Mucosa of rectum (tissue), 2 donors: Measurements from ENCODE around the gene ARL14EP.

Experiments used
- H3K27ac ChIP-seq, 2 donors: one replicate each; pipeline ENCODE4 v1.7.0; 2013; ENCODE audit warnings: inconsistent platforms in 2 of 2, low read depth in 2 of 2, low read length in 2 of 2
- H3K27me3 ChIP-seq, 2 donors: one replicate each; pipeline ENCODE4 v1.7.0; 2013; ENCODE audit warnings: low read length in 2 of 2; ENCODE audit not compliant: control insufficient read depth in 2 of 2, insufficient read depth in 2 of 2
- H3K36me3 ChIP-seq, 2 donors: one replicate each; pipeline ENCODE4 v1.7.0; 2013; ENCODE audit warnings: low read length in 2 of 2; ENCODE audit not compliant: control insufficient read depth in 2 of 2, insufficient read depth in 2 of 2
- H3K4me1 ChIP-seq, 2 donors: one replicate each; pipeline ENCODE4 v1.7.0; 2013; ENCODE audit warnings: low read length in 2 of 2, mild to moderate bottlenecking in 1 of 2; ENCODE audit not compliant: control insufficient read depth in 2 of 2, insufficient read depth in 2 of 2
- H3K4me3 ChIP-seq, 2 donors: one replicate each; pipeline ENCODE4 v1.7.0; 2013; ENCODE audit warnings: low read length in 2 of 2
- H3K9ac ChIP-seq, 2 donors: one replicate each; pipeline ENCODE4 v1.7.0; 2013; ENCODE audit warnings: low read length in 2 of 2, low read depth in 1 of 2, mild to moderate bottlenecking in 1 of 2
- H3K9me3 ChIP-seq, 2 donors: one replicate each; pipeline ENCODE4 v1.7.0; 2013; ENCODE audit warnings: low read length in 2 of 2; ENCODE audit not compliant: control insufficient read depth in 2 of 2
- donor health status: healthy.
- donor health status: Normal muscosa, but diverticular disease.

The ARL14EP gene

GRCh38 chr11:30348035-30348434, 25.1 kb downstream of the ARL14EP start:
- Histone ChIP-seq H3K9me3 (no peaks in the 10 kb centered on the region), H3K27me3 (no peaks in the 10 kb centered on the region), H3K4me1 (no peaks in the 10 kb centered on the region), H3K4me3 (no peak overlapping the region), H3K36me3 (no peaks in the 10 kb centered on the region), H3K9ac (no peak overlapping the region), H3K27ac (no peak overlapping the region)

- no peak overlapping the region for H3K27ac ChIP-seq
- no peaks in the 10 kb centered on the region for H3K9me3 ChIP-seq
- H3K4me3 ChIP-seq: no peak overlapping the region
- no peaks in the 10 kb centered on the region for H3K4me1 ChIP-seq
- H3K9ac ChIP-seq: no peak overlapping the region
- no peaks in the 10 kb centered on the region for H3K27me3 ChIP-seq
- no peaks in the 10 kb centered on the region for H3K36me3 ChIP-seq
These were observed 27.0 kb downstream of the ARL14EP start for GRCh38 chr11:30349885-30350284.

DNA sequence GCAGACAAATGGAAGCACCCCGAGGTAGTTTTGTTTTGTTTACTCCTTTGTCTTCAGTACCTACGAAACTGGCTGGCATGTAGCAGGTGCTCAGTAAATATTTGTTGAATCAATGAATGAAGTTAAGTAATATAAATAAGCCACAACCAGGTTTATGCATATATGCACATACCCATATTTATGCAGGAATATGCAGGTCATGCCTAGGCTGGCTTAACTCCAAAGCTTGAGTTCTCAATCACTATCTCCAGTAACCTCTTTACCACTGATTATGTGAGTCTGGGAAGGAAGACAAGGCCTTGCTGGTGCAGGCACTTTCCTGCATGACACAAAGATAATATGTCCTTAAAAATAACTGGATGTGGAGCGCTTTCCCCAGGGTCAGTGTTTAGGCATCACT, 27.5 kb downstream of the ARL14EP start:
- Histone ChIP-seq H3K9ac (no peak overlapping the region), H3K4me3 (no peak overlapping the region), H3K27me3 (no peaks in the 10 kb centered on the region), H3K36me3 (no peaks in the 10 kb centered on the region), H3K4me1 (no peaks in the 10 kb centered on the region), H3K27ac (no peak overlapping the region), H3K9me3 (no peaks in the 10 kb centered on the region)

GRCh38 chr11:30351061-30351460, 28.2 kb downstream of the ARL14EP start:
- no peaks in the 10 kb centered on the region for H3K9me3 ChIP-seq
- no peak overlapping the region for H3K9ac ChIP-seq
- no peaks in the 10 kb centered on the region for H3K36me3 ChIP-seq
- H3K4me1 ChIP-seq: no peaks in the 10 kb centered on the region
- no peak overlapping the region for H3K4me3 ChIP-seq
- no peak overlapping the region for H3K27ac ChIP-seq
- no peaks in the 10 kb centered on the region for H3K27me3 ChIP-seq

DNA sequence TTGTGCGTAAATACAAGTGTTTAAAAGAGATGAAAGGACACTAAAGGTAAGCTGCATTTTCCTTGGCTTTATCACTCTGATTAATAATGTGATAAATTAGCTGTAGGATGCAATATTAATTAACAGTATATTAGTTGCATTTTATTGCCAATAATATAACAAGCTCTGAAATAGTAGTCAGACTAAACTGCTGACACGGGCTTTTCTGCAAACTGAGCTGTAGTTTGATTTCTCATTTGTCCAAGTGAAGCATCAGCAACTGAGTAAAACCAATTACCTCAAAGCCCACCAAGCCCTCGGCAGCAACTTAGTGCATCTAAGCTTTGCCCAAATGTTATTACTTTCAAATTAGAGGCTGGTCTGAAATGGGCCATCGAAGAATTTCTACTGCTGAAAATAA, 33.5 kb downstream of the ARL14EP start:
- H3K9me3 ChIP-seq: no peaks in the 10 kb centered on the region
- H3K4me1 ChIP-seq: no peaks in the 10 kb centered on the region
- H3K9ac ChIP-seq: no peak overlapping the region
- peaks cover 0 to 2% of the 10 kb centered on the region in 2 donors for H3K27me3 ChIP-seq
- H3K4me3 ChIP-seq: no peak overlapping the region
- H3K36me3 ChIP-seq: no peaks in the 10 kb centered on the region
- no peak overlapping the region for H3K27ac ChIP-seq

DNA sequence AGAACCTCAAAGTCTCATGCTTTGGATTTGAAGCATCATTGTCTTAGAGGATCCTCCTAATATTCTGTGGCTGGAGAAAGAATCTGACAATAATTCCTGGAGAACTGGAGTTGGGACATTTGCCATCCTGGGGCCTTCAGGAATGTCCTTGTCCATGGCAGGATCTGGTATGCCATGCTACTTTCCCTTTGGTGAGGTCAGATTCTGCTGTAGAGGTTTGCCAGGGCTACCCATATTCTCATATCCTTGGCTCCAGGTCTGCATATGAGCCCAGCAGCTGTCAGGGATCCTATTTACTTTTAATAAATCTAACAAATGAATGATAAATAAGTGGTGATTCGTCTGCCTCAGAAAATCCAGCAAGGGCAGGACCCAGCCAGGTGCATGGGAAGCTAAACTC, 35.0 kb downstream of the ARL14EP start:
- no peaks in the 10 kb centered on the region for H3K9me3 ChIP-seq
- H3K27me3 ChIP-seq: peaks cover 0 to 2% of the 10 kb centered on the region in 2 donors
- H3K36me3 ChIP-seq: no peaks in the 10 kb centered on the region
- no peak overlapping the region for H3K27ac ChIP-seq
- no peak overlapping the region for H3K4me3 ChIP-seq
- no peaks in the 10 kb centered on the region for H3K4me1 ChIP-seq
- H3K9ac ChIP-seq: no peak overlapping the region

DNA sequence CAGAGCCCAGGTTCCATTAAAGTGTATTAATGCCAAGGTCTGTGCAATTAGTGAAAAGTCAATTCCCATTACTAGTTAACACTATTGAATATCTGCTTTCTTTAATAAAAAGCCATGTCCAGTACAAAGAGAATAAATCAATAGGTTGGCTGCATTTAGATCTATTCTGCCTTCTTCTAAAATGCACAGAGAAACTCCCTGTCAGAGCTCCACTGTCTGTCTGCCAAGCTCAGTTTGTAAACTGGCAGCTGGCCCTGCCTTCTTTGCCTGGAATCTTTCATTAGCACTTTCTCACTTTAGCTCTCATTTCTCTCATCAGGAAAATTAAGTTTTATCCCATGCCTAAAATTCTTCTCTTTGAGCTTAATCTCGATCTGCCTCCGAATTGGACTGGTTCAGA, 35.6 kb downstream of the ARL14EP start:
- no peak overlapping the region for H3K9ac ChIP-seq
- no peak overlapping the region for H3K27ac ChIP-seq

GRCh38 chr11:30360741-30361140, 37.8 kb downstream of the ARL14EP start:
- H3K36me3 ChIP-seq: no peaks in the 10 kb centered on the region
- H3K4me1 ChIP-seq: no peaks in the 10 kb centered on the region
- no peaks in the 10 kb centered on the region for H3K9me3 ChIP-seq
- H3K4me3 ChIP-seq: no peak overlapping the region
- H3K9ac ChIP-seq: no peak overlapping the region
- H3K27me3 ChIP-seq: peaks cover 0 to 2% of the 10 kb centered on the region in 2 donors
- H3K27ac ChIP-seq: no peak overlapping the region

More for the DNA sequence above, 35.6 kb downstream of the ARL14EP start:
- Histone ChIP-seq H3K36me3 (no peaks in the 10 kb centered on the region), H3K4me1 (no peaks in the 10 kb centered on the region), H3K27me3 (peaks cover 0 to 2% of the 10 kb centered on the region in 2 donors), H3K4me3 (no peak overlapping the region), H3K9me3 (no peaks in the 10 kb centered on the region)

- Histone ChIP-seq H3K27me3 (no peaks in the 10 kb centered on the region), H3K36me3 (no peaks in the 10 kb centered on the region), H3K9ac (no peak overlapping the region), H3K27ac (no peak overlapping the region), H3K4me1 (no peaks in the 10 kb centered on the region), H3K9me3 (no peaks in the 10 kb centered on the region), H3K4me3 (no peak overlapping the region)
These were observed 41.4 kb downstream of the ARL14EP start for GRCh38 chr11:30364139-30364836.

- Histone ChIP-seq H3K9ac (no peak overlapping the region), H3K27ac (no peak overlapping the region), H3K9me3 (no peaks in the 10 kb centered on the region), H3K4me3 (no peak overlapping the region), H3K4me1 (no peaks in the 10 kb centered on the region), H3K27me3 (no peaks in the 10 kb centered on the region), H3K36me3 (no peaks in the 10 kb centered on the region)
These were observed 42.1 kb downstream of the ARL14EP start for GRCh38 chr11:30364837-30365482.
